ENCODE results near the gene PLEKHM2.

PLEKHM2 gene

DNA sequence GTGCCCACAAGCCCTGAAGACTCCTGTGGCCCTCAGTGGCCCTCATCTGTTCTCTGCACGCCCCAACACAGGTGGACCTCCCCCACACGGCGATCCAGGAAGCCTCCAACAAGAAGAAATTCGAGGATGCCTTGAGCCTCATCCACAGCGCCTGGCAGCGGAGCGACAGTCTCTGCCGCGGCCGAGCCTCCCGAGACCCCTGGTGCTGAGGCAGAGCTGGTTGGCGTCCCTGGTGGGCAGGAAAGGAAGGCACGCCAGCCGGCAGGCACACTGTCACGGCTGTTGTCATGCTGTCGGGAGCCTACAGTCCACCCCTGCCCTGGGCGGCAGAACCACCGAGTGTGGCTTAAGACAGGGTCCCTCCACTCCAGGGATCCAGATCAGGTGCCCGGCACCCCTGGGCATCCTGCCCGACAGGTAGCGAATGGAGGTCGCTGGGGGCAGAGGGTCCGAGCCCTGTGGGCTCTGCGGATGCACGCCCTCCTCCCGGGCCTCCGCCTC, 49.7 kb downstream of the PLEKHM2 start:
- Histone ChIP-seq H3K4me3 (ENCODE audit: low read depth, low read length) (no peak overlapping the region), H3K4me1 (ENCODE audit: control insufficient read depth, insufficient read depth, low read length, unreplicated experiment) (no peaks in the 10 kb centered on the region), H3K79me2 (ENCODE audit: control insufficient read depth, insufficient read depth, low read length, unreplicated experiment) (no peaks in the 10 kb centered on the region), H2AFZ (ENCODE audit: low read length, unreplicated experiment) (no peak overlapping the region), H3K27ac (ENCODE audit: low read depth, low read length) (no peak overlapping the region), H3K27me3 (ENCODE audit: insufficient read depth, low read length) (no peaks in the 10 kb centered on the region), H3K36me3 (ENCODE audit: insufficient read depth, low read length) (0 out of 2 replicates have a peak, but pooled peaks cover 4% of the 10 kb centered on the region)

- no peaks in the 10 kb centered on the region for H3K36me3 ChIP-seq (ENCODE audit: insufficient read depth, low read length)
Observed at GRCh38 chr1:15734296-15734695, 50.2 kb downstream of the PLEKHM2 start.

DNA sequence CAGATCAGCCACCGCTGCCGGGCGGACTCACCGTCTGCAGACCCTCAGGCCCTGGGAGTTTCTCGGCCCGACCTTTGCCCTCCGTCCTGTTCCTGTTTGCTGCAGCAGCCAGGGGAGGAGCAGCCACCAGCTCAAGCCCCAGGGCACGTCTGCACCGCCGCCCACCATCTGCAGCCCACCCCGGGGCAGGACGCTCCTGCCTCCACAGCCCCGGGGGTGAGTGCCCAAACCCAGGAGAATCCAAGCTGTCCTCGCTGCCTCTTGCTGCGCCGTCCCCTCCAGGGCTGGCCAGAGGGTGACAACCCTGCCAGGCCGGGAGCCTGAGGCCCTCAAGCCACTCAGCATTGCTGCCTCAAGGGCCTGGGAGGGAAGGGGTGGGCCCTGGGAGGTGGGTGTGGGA, 50.8 kb downstream of the PLEKHM2 start:
- Histone ChIP-seq H2AFZ (ENCODE audit: low read length, unreplicated experiment) (no peak overlapping the region), H3K36me3 (ENCODE audit: insufficient read depth, low read length) (no peaks in the 10 kb centered on the region), H3K27ac (ENCODE audit: low read depth, low read length) (no peak overlapping the region), H3K4me3 (ENCODE audit: low read depth, low read length) (no peak overlapping the region), H3K27me3 (ENCODE audit: insufficient read depth, low read length) (no peaks in the 10 kb centered on the region), H3K79me2 (ENCODE audit: control insufficient read depth, insufficient read depth, low read length, unreplicated experiment) (no peaks in the 10 kb centered on the region), H3K4me1 (ENCODE audit: control insufficient read depth, insufficient read depth, low read length, unreplicated experiment) (no peaks in the 10 kb centered on the region)

More at GRCh38 chr1:15734296-15734695, 50.2 kb downstream of the PLEKHM2 start:
- H3K27me3 ChIP-seq (ENCODE audit: insufficient read depth, low read length) = no peaks in the 10 kb centered on the region
- no peak overlapping the region for H3K4me3 ChIP-seq (ENCODE audit: low read depth, low read length)
- H3K27ac ChIP-seq (ENCODE audit: low read depth, low read length) = no peak overlapping the region
- no peaks in the 10 kb centered on the region for H3K4me1 ChIP-seq (ENCODE audit: control insufficient read depth, insufficient read depth, low read length, unreplicated experiment)
- no peaks in the 10 kb centered on the region for H3K79me2 ChIP-seq (ENCODE audit: control insufficient read depth, insufficient read depth, low read length, unreplicated experiment)
- H2AFZ ChIP-seq (ENCODE audit: low read length, unreplicated experiment) = no peak overlapping the region

DNA sequence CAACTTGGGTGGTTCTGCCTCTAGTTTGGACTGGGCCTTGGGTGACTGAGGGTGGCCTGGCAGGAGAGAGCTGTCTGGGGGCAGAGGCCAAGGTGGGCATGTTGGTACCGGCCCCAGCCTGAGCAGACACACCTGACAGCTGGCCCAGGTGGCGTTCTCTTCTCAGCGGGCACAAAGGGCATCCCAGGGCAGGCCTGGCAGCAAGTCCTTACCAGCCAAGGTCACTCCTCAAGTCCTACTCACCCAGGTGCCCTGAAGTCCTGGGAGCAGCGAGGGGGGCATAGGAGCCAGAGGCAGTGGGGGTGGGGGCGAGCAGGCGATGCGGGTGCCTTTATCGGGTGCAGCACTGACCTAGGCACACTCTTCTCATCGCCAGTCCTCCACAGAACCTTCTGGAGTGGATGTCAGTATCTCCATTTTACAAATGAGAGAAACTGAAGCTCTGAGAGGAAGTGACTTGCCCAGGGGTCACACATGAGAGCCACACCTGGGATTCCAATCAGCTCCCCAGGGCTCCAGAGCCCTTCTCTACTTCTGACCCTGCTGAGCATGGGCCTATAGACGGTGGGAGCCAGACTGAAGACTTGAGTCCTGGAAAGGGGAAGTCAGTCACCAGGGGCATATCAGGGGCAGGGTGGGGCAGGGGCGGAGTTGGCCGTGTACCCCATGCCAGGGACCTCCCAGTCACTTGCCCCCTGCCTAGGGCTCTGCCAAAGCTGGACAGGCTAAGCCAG, 51.4 kb downstream of the PLEKHM2 start:
- Histone ChIP-seq H3K4me1 (ENCODE audit: control insufficient read depth, insufficient read depth, low read length, unreplicated experiment) (no peaks in the 10 kb centered on the region), H3K79me2 (ENCODE audit: control insufficient read depth, insufficient read depth, low read length, unreplicated experiment) (no peaks in the 10 kb centered on the region), H3K27ac (ENCODE audit: low read depth, low read length) (no peak overlapping the region), H3K36me3 (ENCODE audit: insufficient read depth, low read length) (no peaks in the 10 kb centered on the region), H3K27me3 (ENCODE audit: insufficient read depth, low read length) (no peaks in the 10 kb centered on the region), H3K4me3 (ENCODE audit: low read depth, low read length) (no peak overlapping the region), H2AFZ (ENCODE audit: low read length, unreplicated experiment) (no peak overlapping the region)

DNA sequence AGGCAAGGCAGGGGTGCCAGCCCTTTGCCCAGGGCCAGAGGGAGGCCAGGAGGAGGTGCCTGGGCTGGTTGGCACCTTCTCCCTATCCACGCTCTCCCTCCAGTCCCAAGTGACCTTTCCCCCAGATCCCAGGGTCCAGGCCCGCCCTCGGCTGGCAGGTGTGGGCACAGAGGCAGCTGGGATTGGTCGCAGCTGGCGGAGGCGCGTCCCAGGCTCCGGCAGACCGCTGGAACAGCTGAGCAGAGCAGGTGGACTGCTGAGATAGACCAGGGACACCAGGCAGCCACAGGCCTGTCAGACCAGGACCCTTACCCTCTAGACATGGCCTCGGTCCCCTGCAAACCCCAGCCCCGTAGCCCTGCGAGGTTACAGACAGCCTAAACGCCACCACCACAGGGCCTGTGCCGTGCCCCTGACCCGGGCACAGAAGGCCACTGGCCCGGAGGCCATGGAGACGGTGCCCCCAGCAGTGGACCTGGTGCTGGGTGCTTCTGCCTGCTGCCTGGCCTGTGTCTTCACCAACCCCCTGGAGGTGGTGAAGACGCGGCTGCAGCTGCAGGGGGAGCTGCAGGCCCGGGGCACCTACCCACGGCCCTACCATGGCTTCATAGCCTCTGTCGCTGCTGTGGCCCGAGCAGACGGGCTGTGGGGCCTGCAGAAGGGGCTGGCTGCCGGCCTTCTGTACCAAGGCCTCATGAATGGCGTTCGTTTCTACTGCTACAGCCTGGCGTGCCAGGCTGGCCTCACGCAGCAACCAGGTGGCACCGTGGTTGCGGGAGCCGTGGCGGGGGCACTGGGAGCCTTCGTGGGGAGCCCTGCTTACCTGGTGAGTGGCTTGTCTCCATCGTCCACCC, 52.1 kb downstream of the PLEKHM2 start, which contains the start of gene SLC25A34:
TSS of gene SLC25A34 (plus strand) at position 221 of the 854 bp plus-strand sequence. CDS start at position 449, 228 bp downstream.
- Histone ChIP-seq H3K79me2 (ENCODE audit: control insufficient read depth, insufficient read depth, low read length, unreplicated experiment) (no peaks in the 10 kb centered on the region), H3K27me3 (ENCODE audit: insufficient read depth, low read length) (no peaks in the 10 kb centered on the region), H3K36me3 (ENCODE audit: insufficient read depth, low read length) (no peaks in the 10 kb centered on the region), H3K4me3 (ENCODE audit: low read depth, low read length) (no peak within 1 kb of the TSS), H3K4me1 (ENCODE audit: control insufficient read depth, insufficient read depth, low read length, unreplicated experiment) (no peaks in the 10 kb centered on the region), H2AFZ (ENCODE audit: low read length, unreplicated experiment) (no peak within 1 kb of the TSS), H3K27ac (ENCODE audit: low read depth, low read length) (no peak within 1 kb of the TSS)

- no peak overlapping the region for H3K27ac ChIP-seq (ENCODE audit: low read depth, low read length)
- H3K4me3 ChIP-seq (ENCODE audit: low read depth, low read length) = no peak overlapping the region
- no peaks in the 10 kb centered on the region for H3K4me1 ChIP-seq (ENCODE audit: control insufficient read depth, insufficient read depth, low read length, unreplicated experiment)
- H3K27me3 ChIP-seq (ENCODE audit: insufficient read depth, low read length) = no peaks in the 10 kb centered on the region
- H2AFZ ChIP-seq (ENCODE audit: low read length, unreplicated experiment) = no peak overlapping the region
- H3K36me3 ChIP-seq (ENCODE audit: insufficient read depth, low read length) = no peaks in the 10 kb centered on the region
- H3K79me2 ChIP-seq (ENCODE audit: control insufficient read depth, insufficient read depth, low read length, unreplicated experiment) = no peaks in the 10 kb centered on the region
Observed at GRCh38 chr1:15736892-15737261, 52.8 kb downstream of the PLEKHM2 start.

GRCh38 chr1:15737324-15738319, 53.5 kb downstream of the PLEKHM2 start:
- no peaks in the 10 kb centered on the region for H3K79me2 ChIP-seq (ENCODE audit: control insufficient read depth, insufficient read depth, low read length, unreplicated experiment)
- H3K4me3 ChIP-seq (ENCODE audit: low read depth, low read length) = no peak overlapping the region
- no peak overlapping the region for H2AFZ ChIP-seq (ENCODE audit: low read length, unreplicated experiment)
- H3K36me3 ChIP-seq (ENCODE audit: insufficient read depth, low read length) = no peaks in the 10 kb centered on the region
- H3K27me3 ChIP-seq (ENCODE audit: insufficient read depth, low read length) = no peaks in the 10 kb centered on the region
- no peak overlapping the region for H3K27ac ChIP-seq (ENCODE audit: low read depth, low read length)
- H3K4me1 ChIP-seq (ENCODE audit: control insufficient read depth, insufficient read depth, low read length, unreplicated experiment) = no peaks in the 10 kb centered on the region

DNA sequence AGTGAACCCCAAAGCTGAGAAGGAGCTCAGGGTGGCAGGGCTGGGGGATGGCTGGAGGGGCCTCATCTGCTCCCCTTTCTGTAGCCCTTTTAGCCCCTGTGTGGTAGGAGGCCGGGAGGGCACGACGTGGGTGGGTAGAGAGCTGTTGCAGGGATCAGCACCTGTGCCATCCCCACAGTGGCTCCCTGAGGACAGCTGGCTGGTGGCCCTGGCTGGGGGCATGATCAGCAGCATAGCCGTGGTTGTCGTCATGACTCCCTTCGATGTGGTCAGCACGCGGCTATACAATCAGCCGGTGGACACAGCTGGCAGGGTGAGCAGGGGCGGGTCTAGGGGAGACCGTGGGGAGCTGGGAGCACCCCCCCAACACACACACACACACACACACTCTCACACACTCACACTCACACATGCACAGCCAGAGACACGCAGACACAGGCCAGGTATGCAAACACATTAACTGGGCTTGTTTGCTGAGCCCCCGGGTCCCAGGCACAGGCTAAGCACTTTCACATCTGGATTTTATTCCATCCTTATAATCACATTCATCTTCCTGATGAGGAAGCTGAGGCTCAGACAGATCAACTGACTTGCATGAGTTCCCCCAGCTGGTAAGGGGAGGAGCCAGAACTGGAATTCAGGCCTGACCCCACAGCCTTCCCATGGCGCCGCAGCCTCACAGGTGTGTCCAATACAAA, 54.4 kb downstream of the PLEKHM2 start:
- Histone ChIP-seq H3K4me3 (ENCODE audit: low read depth, low read length) (no peak overlapping the region), H3K27me3 (ENCODE audit: insufficient read depth, low read length) (no peaks in the 10 kb centered on the region), H3K79me2 (ENCODE audit: control insufficient read depth, insufficient read depth, low read length, unreplicated experiment) (no peaks in the 10 kb centered on the region), H3K4me1 (ENCODE audit: control insufficient read depth, insufficient read depth, low read length, unreplicated experiment) (no peaks in the 10 kb centered on the region), H2AFZ (ENCODE audit: low read length, unreplicated experiment) (no peak overlapping the region), H3K27ac (ENCODE audit: low read depth, low read length) (no peak overlapping the region), H3K36me3 (ENCODE audit: insufficient read depth, low read length) (no peaks in the 10 kb centered on the region)

DNA sequence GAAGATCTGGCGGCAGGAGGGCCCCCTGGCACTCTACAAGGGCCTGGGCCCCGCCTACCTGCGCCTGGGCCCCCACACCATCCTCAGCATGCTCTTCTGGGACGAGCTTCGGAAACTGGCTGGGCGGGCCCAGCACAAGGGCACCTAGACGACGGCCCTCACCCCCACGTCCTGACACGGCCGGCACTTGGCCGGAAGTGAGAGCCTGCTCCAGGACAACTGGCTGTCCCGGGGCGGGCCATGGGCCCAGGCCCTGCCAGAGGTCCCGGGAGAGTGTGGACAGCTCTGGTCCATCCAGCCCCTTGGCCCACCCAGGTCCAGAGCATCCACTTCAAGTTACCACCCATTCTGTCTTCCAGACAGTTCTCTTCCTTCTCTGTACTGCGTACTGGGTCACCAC, 55.1 kb downstream of the PLEKHM2 start:
- H3K4me3 ChIP-seq (ENCODE audit: low read depth, low read length) = no peak overlapping the region
- no peak overlapping the region for H3K27ac ChIP-seq (ENCODE audit: low read depth, low read length)
- no peaks in the 10 kb centered on the region for H3K27me3 ChIP-seq (ENCODE audit: insufficient read depth, low read length)

More for the DNA sequence above, 55.1 kb downstream of the PLEKHM2 start:
- Histone ChIP-seq H3K4me1 (ENCODE audit: control insufficient read depth, insufficient read depth, low read length, unreplicated experiment) (no peaks in the 10 kb centered on the region), H3K79me2 (ENCODE audit: control insufficient read depth, insufficient read depth, low read length, unreplicated experiment) (no peaks in the 10 kb centered on the region), H2AFZ (ENCODE audit: low read length, unreplicated experiment) (no peak overlapping the region), H3K36me3 (ENCODE audit: insufficient read depth, low read length) (no peaks in the 10 kb centered on the region)
